HS-5 (cell line): ENCODE data around the gene CNN2.

Source experiments
- DNase-seq: peaks from one replicate; pipeline ENCODE4 v3.0.0-alpha.2; 2012; ENCODE audit warnings: low read depth

Gene CNN2

GRCh38 chr19:995051-995827 lies 31.2 kb upstream of the CNN2 start:
- DNase-seq, result no peak

GRCh38 chr19:996051-996838 lies 30.2 kb upstream of the CNN2 start:
- DNase-seq, result no peak

GRCh38 chr19:998064-998463 lies 28.3 kb upstream of the CNN2 start:
- no peak for DNase-seq

- DNase-seq, result no peak
Measured at GRCh38 chr19:999379-999719, 27.1 kb upstream of the CNN2 start.

- DNase-seq, result no peak
Measured at GRCh38 chr19:1000095-1000494, 26.3 kb upstream of the CNN2 start, which contains the start of gene GRIN3B. Gene GRIN3B (plus strand): TSS chr19:1000419. CDS start chr19:1000438, 19 bp downstream.

GRCh38 chr19:1000591-1001537 lies 25.5 kb upstream of the CNN2 start:
- DNase-seq, result no peak

- no peak for DNase-seq
Measured at GRCh38 chr19:1001538-1002166, 24.8 kb upstream of the CNN2 start.

- no peak for DNase-seq
Measured at GRCh38 chr19:1002600-1002999, 23.8 kb upstream of the CNN2 start.

GRCh38 chr19:1003283-1003682 lies 23.1 kb upstream of the CNN2 start:
- no peak for DNase-seq

GRCh38 chr19:1004204-1004802 lies 22.1 kb upstream of the CNN2 start:
- no peak for DNase-seq

GRCh38 chr19:1004803-1005664 lies 21.4 kb upstream of the CNN2 start:
- no peak for DNase-seq

GRCh38 chr19:1006711-1007398 lies 19.6 kb upstream of the CNN2 start:
- DNase-seq, result no peak

- no peak for DNase-seq
Measured at GRCh38 chr19:1007399-1008251, 18.8 kb upstream of the CNN2 start.

GRCh38 chr19:1008268-1009040 lies 18.0 kb upstream of the CNN2 start:
- DNase-seq, result no peak

- no peak for DNase-seq
Measured at GRCh38 chr19:1009041-1009980, 17.1 kb upstream of the CNN2 start.

- no peak for DNase-seq
Measured at GRCh38 chr19:1009981-1010538, 16.3 kb upstream of the CNN2 start.
